OCI-LY1 (cell line): ENCODE results near the gene AUP1.

Source experiments
- H2AFZ ChIP-seq: fragments of 200-600 bp; sonication (generic), shearing (Covaris generic); 2 replicates; pipeline ENCODE4 v1.6.0; 2014; ENCODE audit warnings: antibody characterized with exemption, mild to moderate bottlenecking, low read length
- H3F3A ChIP-seq: fragments of 200-600 bp; sonication (generic), shearing (Covaris generic); 2 replicates; pipeline ENCODE4 v1.6.0; 2014; ENCODE audit warnings: mild to moderate bottlenecking, antibody characterized with exemption, low read length, moderate library complexity; ENCODE audit not compliant: insufficient read depth
- H3K27ac ChIP-seq: fragments of 200-600 bp; sonication (generic); 2 replicates; pipeline ENCODE4 v1.5.1; 2014; ENCODE audit warnings: low read length, mixed run types, mild to moderate bottlenecking, low read depth; ENCODE audit not compliant: poor library complexity, severe bottlenecking
- H3K27me3 ChIP-seq: fragments of 200-600 bp; sonication (generic); 2 replicates; pipeline ENCODE4 v1.6.0; 2014; ENCODE audit warnings: antibody characterized with exemption, mild to moderate bottlenecking, low read length, moderate library complexity; ENCODE audit not compliant: insufficient read depth
- H3K36me3 ChIP-seq: fragments of 200-600 bp; sonication (generic); 2 replicates; pipeline ENCODE4 v1.6.1; 2014; ENCODE audit warnings: mild to moderate bottlenecking, antibody characterized with exemption, low read length, moderate library complexity, mixed read lengths; ENCODE audit not compliant: insufficient read depth
- H3K4me1 ChIP-seq: fragments of 200-600 bp; sonication (generic); 2 replicates; pipeline ENCODE4 v1.5.1; 2014; ENCODE audit warnings: mild to moderate bottlenecking, low read length, moderate library complexity; ENCODE audit not compliant: insufficient read depth, severe bottlenecking
- H3K4me2 ChIP-seq: fragments of 200-600 bp; sonication (generic), shearing (Covaris generic); 2 replicates; pipeline ENCODE4 v1.6.1; 2014; ENCODE audit warnings: low read length
- H3K4me3 ChIP-seq: fragments of 200-600 bp; sonication (generic); 2 replicates; pipeline ENCODE4 v1.5.1; 2014; ENCODE audit warnings: low read length, low read depth, mild to moderate bottlenecking, mixed read lengths; ENCODE audit not compliant: poor library complexity, severe bottlenecking
- H3K79me2 ChIP-seq: fragments of 200-600 bp; shearing (Covaris generic); 2 replicates; pipeline ENCODE4 v1.6.1; 2016; ENCODE audit warnings: mixed run types, low read length, mixed read lengths; ENCODE audit not compliant: insufficient read depth
- H3K9ac ChIP-seq: fragments of 200-600 bp; sonication (generic), shearing (Covaris generic); 2 replicates; pipeline ENCODE4 v1.6.1; 2014; ENCODE audit warnings: mild to moderate bottlenecking, low read length, mixed read lengths
- H3K9me2 ChIP-seq: fragments of 200-600 bp; sonication (generic), shearing (Covaris generic); 2 replicates; pipeline ENCODE4 v1.6.1; 2014; ENCODE audit warnings: low read depth, mild to moderate bottlenecking, low read length, mixed read lengths
- H3K9me3 ChIP-seq: fragments of 200-600 bp; shearing (Covaris generic); 2 replicates; pipeline ENCODE4 v1.6.1; 2014; ENCODE audit warnings: low read length, mixed read lengths
- H4K20me1 ChIP-seq: fragments of 200-600 bp; sonication (generic), shearing (Covaris generic); 2 replicates; pipeline ENCODE4 v1.6.0; 2016; ENCODE audit warnings: mild to moderate bottlenecking, low read length; ENCODE audit not compliant: insufficient read depth
- CTCF ChIP-seq: fragments of 200-600 bp; sonication (generic), shearing (Covaris generic); IDR thresholded peaks from 2 replicates; pipeline ENCODE4 v1.5.1; 2017; ENCODE audit warnings: mild to moderate bottlenecking, antibody characterized with exemption, low read length, moderate library complexity, mixed read lengths
- EZH2 ChIP-seq: fragments of 200-600 bp; sonication (generic), shearing (Covaris generic); IDR thresholded peaks from 2 replicates; pipeline ENCODE4 v1.8.0; 2017; ENCODE audit warnings: borderline replicate concordance, mixed run types, mild to moderate bottlenecking, antibody characterized with exemption, low read length, moderate library complexity, mixed read lengths

Gene AUP1

GRCh38 chr2:74540291-74540690, 10.8 kb upstream of the AUP1 start:
- no peak overlapping the region for H3K9ac ChIP-seq
- no peak overlapping the region for H3K4me2 ChIP-seq
- TF ChIP-seq CTCF = no peak
- no peak for TF ChIP-seq EZH2

GRCh38 chr2:74538881-74539339, 9.4 kb upstream of the AUP1 start:
- Histone ChIP-seq H3K9ac (no peak overlapping the region), H3K27ac (no peak overlapping the region), H3K79me2 (no peaks in the 10 kb centered on the region), H3K4me2 (no peak overlapping the region), H3K9me2 (no peaks in the 10 kb centered on the region), H4K20me1 (no peaks in the 10 kb centered on the region), H3K27me3 (no peaks in the 10 kb centered on the region), H3K4me3 (no peak overlapping the region), H2AFZ (no peak overlapping the region), H3K4me1 (peaks cover 5% of the 10 kb centered on the region), H3K9me3 (no peaks in the 10 kb centered on the region), H3K36me3 (no peaks in the 10 kb centered on the region), H3F3A (no peaks in the 10 kb centered on the region)
- no peak for TF ChIP-seq EZH2
- TF ChIP-seq CTCF = no peak

More at GRCh38 chr2:74540291-74540690, 10.8 kb upstream of the AUP1 start:
- no peaks in the 10 kb centered on the region for H3K79me2 ChIP-seq
- H3K9me2 ChIP-seq = no peaks in the 10 kb centered on the region
- no peak overlapping the region for H3K27ac ChIP-seq
- no peaks in the 10 kb centered on the region for H3K36me3 ChIP-seq
- H3K4me3 ChIP-seq = no peak overlapping the region
- H3K4me1 ChIP-seq = peaks cover 5% of the 10 kb centered on the region
- H2AFZ ChIP-seq = no peak overlapping the region
- H3F3A ChIP-seq = no peaks in the 10 kb centered on the region
- H3K9me3 ChIP-seq = no peaks in the 10 kb centered on the region
- no peaks in the 10 kb centered on the region for H4K20me1 ChIP-seq
- no peaks in the 10 kb centered on the region for H3K27me3 ChIP-seq

- H3K27me3 ChIP-seq = no peaks in the 10 kb centered on the region
- no peak overlapping the region for H3K27ac ChIP-seq
- no peaks in the 10 kb centered on the region for H3K9me2 ChIP-seq
- no peaks in the 10 kb centered on the region for H3F3A ChIP-seq
- no peak overlapping the region for H3K9ac ChIP-seq
- H3K79me2 ChIP-seq = no peaks in the 10 kb centered on the region
- no peak overlapping the region for H3K4me3 ChIP-seq
- no peak overlapping the region for H2AFZ ChIP-seq
- no peak overlapping the region for H3K4me2 ChIP-seq
- TF ChIP-seq EZH2 (no peak), CTCF (no peak)
- H3K4me1 ChIP-seq = peaks cover 5% of the 10 kb centered on the region
- H3K36me3 ChIP-seq = peaks cover 14% of the 10 kb centered on the region
- H4K20me1 ChIP-seq = no peaks in the 10 kb centered on the region
- H3K9me3 ChIP-seq = no peaks in the 10 kb centered on the region
Observed at GRCh38 chr2:74537140-74537539, 7.6 kb upstream of the AUP1 start.
